ENCODE data around the gene WWTR1. TPM values are rescaled to one million over a fixed set of nuclear protein-coding genes. Genes with fewer than 3 reads are reported as not detected.

Gene WWTR1
- total RNA-seq, 1 experiment from 2014 or later: 73.5 TPM

DNA sequence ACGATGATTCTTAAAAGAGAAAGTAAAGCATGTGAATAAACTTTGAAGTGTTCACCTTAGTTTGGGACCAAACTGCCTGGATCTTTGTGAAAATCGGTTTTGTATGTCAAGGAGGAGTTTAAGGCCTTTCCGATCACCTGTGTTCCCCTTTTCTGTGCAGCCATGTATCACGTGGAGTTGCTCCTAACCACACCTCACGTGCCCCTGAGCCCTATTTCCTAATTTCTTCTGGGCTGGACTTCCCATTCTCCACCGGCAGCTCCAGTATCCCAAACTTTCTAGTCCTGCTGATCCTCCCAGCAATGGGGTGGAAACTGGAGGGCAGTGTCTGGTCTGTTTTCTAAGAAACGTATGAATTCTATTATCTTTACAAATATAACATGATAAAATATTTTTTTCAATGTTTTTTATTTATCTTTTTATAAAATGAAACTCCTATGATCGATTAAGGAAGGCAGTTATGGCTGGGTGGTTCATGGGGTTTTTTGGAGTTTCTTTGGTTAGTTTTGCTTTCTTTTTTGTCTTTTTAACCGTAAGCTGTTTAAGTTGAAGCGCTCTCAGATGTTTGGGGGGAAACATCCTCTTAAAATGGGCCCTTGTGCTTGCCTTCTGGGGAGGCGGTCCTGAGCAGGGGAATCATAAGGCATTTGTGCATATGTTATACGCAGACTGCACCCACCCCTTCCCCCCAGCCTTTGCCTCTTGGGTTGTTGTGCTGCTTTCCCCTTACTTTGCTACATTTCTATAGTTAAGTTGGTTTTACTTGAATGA lies 43.6 kb upstream of the WWTR1 start:
- POLR2A ChIA-PET (ENCODE audit: unreplicated experiment): interaction anchor here (0.6 kb wide), 1 partner anchor 114 kb away, joined by 3 read pairs; no protein-coding TSS in a partner anchor
- CTCF ChIA-PET: no interaction called here
- no TSS peak for BruUV-seq (replicated peaks)
- H3K4me3 ChIP-seq: no peak overlapping the region
- intact Hi-C loops (cut with micrococcal nuclease; ENCODE audit: unreplicated experiment): no loop called here
- no peaks in the 10 kb centered on the region for H3K4me1 ChIP-seq (replicated peaks; ENCODE audit: insufficient read depth)
- no peaks in the 10 kb centered on the region for H3K79me2 ChIP-seq (ENCODE audit: low read depth)
- peaks cover 4% of the 10 kb centered on the region; the same call in 1 of the 2 replicates for H3K9me2 ChIP-seq (ENCODE audit: insufficient read depth)
- H4K20me1 ChIP-seq (ENCODE audit: insufficient read depth): no peaks in the 10 kb centered on the region
- H3K27me3 ChIP-seq (ENCODE audit: insufficient read depth, low read depth): no peaks in the 10 kb centered on the region
- no peaks in the 10 kb centered on the region for H3F3A ChIP-seq (ENCODE audit: insufficient read depth, low read depth)
- H3K27ac ChIP-seq: no peak overlapping the region
- no peak overlapping the region for H2AFZ ChIP-seq
- no peak overlapping the region for H3K4me2 ChIP-seq
- no peak for TF ChIP-seq EZH2 (IDR thresholded peaks at IDR 0.05; ENCODE audit: low read depth)
- TF ChIP-seq, protein P1, sequence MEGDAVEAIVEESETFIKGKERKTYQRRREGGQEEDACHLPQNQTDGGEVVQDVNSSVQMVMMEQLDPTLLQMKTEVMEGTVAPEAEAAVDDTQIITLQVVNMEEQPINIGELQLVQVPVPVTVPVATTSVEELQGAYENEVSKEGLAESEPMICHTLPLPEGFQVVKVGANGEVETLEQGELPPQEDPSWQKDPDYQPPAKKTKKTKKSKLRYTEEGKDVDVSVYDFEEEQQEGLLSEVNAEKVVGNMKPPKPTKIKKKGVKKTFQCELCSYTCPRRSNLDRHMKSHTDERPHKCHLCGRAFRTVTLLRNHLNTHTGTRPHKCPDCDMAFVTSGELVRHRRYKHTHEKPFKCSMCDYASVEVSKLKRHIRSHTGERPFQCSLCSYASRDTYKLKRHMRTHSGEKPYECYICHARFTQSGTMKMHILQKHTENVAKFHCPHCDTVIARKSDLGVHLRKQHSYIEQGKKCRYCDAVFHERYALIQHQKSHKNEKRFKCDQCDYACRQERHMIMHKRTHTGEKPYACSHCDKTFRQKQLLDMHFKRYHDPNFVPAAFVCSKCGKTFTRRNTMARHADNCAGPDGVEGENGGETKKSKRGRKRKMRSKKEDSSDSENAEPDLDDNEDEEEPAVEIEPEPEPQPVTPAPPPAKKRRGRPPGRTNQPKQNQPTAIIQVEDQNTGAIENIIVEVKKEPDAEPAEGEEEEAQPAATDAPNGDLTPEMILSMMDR (conservative IDR thresholded peaks at IDR 0.05): no peak
- H3K9me3 ChIP-seq (ENCODE audit: insufficient read depth, low read depth): peaks cover 21% of the 10 kb centered on the region
- DNase-seq: no peak
- H3K36me3 ChIP-seq (ENCODE audit: low read depth): no peaks in the 10 kb centered on the region

DNA sequence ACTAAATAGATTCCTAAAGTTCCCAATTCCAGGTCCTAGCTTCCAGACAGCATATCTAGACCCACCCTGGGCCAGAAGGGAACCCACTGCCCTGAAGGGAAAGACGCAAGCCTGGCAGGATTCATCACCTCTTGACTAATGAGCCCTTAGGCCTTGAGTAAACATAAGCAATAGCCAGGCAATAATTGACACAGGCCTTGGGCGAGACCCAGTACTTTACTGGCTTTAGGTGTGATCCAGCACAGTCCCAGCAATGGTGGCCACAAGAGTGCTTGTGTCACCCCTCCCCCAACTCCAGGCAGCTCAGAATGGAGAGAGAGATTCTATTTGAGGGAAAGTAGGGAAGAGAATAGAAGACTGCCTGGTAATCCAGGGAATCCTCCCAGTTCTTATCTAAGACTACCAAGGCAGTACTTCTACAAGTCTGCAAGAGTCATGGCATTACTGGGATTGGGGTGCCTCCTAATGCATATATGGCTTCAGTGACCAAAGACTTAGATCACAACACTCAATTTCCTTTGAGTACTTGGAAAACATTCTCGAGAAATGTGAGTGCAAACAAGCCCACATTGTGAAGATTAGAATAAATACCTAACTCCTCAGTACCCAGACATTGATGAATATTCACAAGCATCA lies 30.4 kb upstream of the WWTR1 start:
- no peaks in the 10 kb centered on the region; the same call in 1 of the 2 replicates for H3K9me2 ChIP-seq (ENCODE audit: insufficient read depth)
- H2AFZ ChIP-seq: no peak overlapping the region
- H3K4me2 ChIP-seq: peak overlapping the region; percentile 17; the same call in 1 of the 2 replicates
- POLR2A ChIA-PET (ENCODE audit: unreplicated experiment): no interaction called here
- H3K79me2 ChIP-seq (ENCODE audit: low read depth): no peaks in the 10 kb centered on the region
- TF ChIP-seq, protein P1 (conservative IDR thresholded peaks at IDR 0.05): no peak
- no peak for TF ChIP-seq EZH2 (IDR thresholded peaks at IDR 0.05; ENCODE audit: low read depth)
- H3K4me3 ChIP-seq: no peak overlapping the region
- BruUV-seq (replicated peaks): no TSS peak
- H3K36me3 ChIP-seq (ENCODE audit: low read depth): no peaks in the 10 kb centered on the region
- no peak overlapping the region for H3K27ac ChIP-seq
- H3K4me1 ChIP-seq (replicated peaks; ENCODE audit: insufficient read depth): peaks cover 12% of the 10 kb centered on the region; the same call in 1 of the 2 replicates
- H3K9me3 ChIP-seq (ENCODE audit: insufficient read depth, low read depth): no peaks in the 10 kb centered on the region
- H3K27me3 ChIP-seq (ENCODE audit: insufficient read depth, low read depth): no peaks in the 10 kb centered on the region
- intact Hi-C loops (cut with micrococcal nuclease; ENCODE audit: unreplicated experiment): no loop called here
- no peaks in the 10 kb centered on the region for H3F3A ChIP-seq (ENCODE audit: insufficient read depth, low read depth)
- DNase-seq: peak in 1 of 2 experiments; percentile 35
- no peaks in the 10 kb centered on the region for H4K20me1 ChIP-seq (ENCODE audit: insufficient read depth)
- CTCF ChIA-PET: interaction anchor here (0.6 kb wide), 1 partner anchor 8 kb away, joined by 4 read pairs; no protein-coding TSS in a partner anchor

DNA sequence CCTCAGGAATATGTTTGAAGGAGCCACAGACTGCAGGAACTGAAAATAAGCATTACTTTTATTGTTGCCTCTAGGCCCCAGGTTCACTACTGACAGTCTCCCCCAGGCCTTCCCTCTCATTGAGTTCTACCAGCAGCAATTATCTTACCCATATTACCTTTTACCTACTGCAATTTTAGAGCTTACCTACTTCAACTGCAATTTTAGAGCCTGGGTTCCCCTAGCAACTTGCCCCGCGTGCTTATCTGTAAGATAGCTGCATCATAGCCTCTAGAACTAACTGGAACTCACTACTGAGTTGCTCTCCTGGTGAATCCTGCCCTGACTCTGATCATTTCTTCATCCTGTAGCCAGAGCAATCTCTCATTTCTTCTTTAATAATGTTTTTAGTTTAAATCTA lies 29.2 kb upstream of the WWTR1 start:
- TF ChIP-seq EZH2 (IDR thresholded peaks at IDR 0.05; ENCODE audit: low read depth): no peak
- TF ChIP-seq, protein P1 (conservative IDR thresholded peaks at IDR 0.05): no peak
- Histone ChIP-seq H3K79me2 (ENCODE audit: low read depth) (no peaks in the 10 kb centered on the region), H3K4me1 (replicated peaks; ENCODE audit: insufficient read depth) (peaks cover 12% of the 10 kb centered on the region; the same call in 1 of the 2 replicates), H3K27me3 (ENCODE audit: insufficient read depth, low read depth) (no peaks in the 10 kb centered on the region), H2AFZ (no peak overlapping the region), H3K9me3 (ENCODE audit: insufficient read depth, low read depth) (no peaks in the 10 kb centered on the region), H3K9me2 (ENCODE audit: insufficient read depth) (no peaks in the 10 kb centered on the region; the same call in 1 of the 2 replicates), H3K36me3 (ENCODE audit: low read depth) (no peaks in the 10 kb centered on the region), H3F3A (ENCODE audit: insufficient read depth, low read depth) (no peaks in the 10 kb centered on the region), H3K4me2 (no peak overlapping the region), H4K20me1 (ENCODE audit: insufficient read depth) (no peaks in the 10 kb centered on the region), H3K27ac (no peak overlapping the region), H3K4me3 (no peak overlapping the region)
- intact Hi-C loops (cut with micrococcal nuclease; ENCODE audit: unreplicated experiment): no loop called here
- ChIA-PET POLR2A (ENCODE audit: unreplicated experiment) (no interaction called here), CTCF (no interaction called here)
- no peak for DNase-seq
- BruUV-seq (replicated peaks): no TSS peak
